ENCODE measurements around the gene KCNH1. TPM values are rescaled to one million over a fixed set of nuclear protein-coding genes. Genes with fewer than 3 reads are reported as not detected.
A peak's percentile ranks its signal among the peaks of the same experiment; 100 is the strongest.

Gene KCNH1
- total and polyA plus RNA-seq, 5 donors: 0.02 TPM; not detected in 4

DNA sequence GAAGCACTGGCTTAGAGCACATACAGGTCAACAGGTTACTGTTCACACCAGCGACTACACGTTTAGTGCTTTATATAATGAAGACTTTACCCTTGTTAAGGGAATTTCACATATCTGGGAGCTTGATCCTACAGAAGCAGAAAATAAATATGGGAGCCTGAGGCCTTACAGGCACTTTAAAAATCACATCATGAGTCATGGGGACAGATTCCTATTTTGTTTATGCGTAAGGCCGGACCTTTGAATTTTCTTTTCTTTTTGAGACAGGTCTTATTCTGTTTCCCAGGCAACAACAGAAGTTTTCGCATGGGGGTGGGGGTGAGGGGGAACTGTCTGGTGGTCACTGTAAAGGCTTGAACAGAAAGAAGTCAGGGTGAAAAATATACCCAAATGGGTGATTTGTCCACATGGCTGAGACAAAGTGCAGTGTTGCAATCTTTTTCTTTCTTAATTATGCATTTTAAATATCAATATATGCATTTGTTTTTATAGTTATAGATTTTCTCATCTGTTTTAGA lies 276.7 kb downstream of the KCNH1 start:
- Histone ChIP-seq H3K9me3 (ENCODE audit: control insufficient read depth, low read length) (no peaks in the 10 kb centered on the region), H3K27me3 (ENCODE audit: control insufficient read depth, insufficient read depth) (peaks cover 2% of the 10 kb centered on the region), H3K4me3 (ENCODE audit: low read length) (no peak overlapping the region), H3K27ac (ENCODE audit: low read length) (no peak overlapping the region), H3K4me1 (ENCODE audit: control insufficient read depth, insufficient read depth, low read length) (no peaks in the 10 kb centered on the region)
- intact Hi-C loops (cut with DNase I): no loop called here
- ATAC-seq: no peak
- WGBS: 73% methylated on average over 5 of the region's 5 CpGs
- DNase-seq: no peak

DNA sequence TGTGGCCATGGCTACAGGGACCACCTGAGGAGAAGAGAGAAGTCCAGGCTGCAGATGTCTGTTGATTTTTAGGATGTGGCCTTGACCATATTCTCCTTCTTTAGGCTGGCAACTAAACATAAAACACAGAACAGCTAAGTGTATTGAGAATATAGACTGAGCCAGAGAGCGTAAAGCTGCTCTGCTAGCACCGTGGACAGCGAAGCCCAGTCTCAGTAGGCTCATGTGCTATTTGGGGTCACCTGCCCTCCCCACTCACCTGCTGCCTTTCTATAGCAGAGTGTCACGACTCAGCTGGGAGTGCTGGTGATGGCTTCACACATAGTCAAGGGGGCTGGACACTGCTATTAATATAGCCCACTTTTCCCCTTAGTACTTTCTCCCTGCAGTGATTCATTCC lies 278.5 kb downstream of the KCNH1 start:
- H3K27me3 ChIP-seq (ENCODE audit: control insufficient read depth, insufficient read depth): peaks cover 2% of the 10 kb centered on the region
- DNase-seq (no peak), ATAC-seq (no peak)
- no peak overlapping the region for H3K4me3 ChIP-seq (ENCODE audit: low read length)
- intact Hi-C loops (cut with DNase I): no loop called here
- WGBS: 45% methylated on average over 4 of the region's 4 CpGs
- no peaks in the 10 kb centered on the region for H3K4me1 ChIP-seq (ENCODE audit: control insufficient read depth, insufficient read depth, low read length)
- no peak overlapping the region for H3K27ac ChIP-seq (ENCODE audit: low read length)
- no peaks in the 10 kb centered on the region for H3K9me3 ChIP-seq (ENCODE audit: control insufficient read depth, low read length)

DNA sequence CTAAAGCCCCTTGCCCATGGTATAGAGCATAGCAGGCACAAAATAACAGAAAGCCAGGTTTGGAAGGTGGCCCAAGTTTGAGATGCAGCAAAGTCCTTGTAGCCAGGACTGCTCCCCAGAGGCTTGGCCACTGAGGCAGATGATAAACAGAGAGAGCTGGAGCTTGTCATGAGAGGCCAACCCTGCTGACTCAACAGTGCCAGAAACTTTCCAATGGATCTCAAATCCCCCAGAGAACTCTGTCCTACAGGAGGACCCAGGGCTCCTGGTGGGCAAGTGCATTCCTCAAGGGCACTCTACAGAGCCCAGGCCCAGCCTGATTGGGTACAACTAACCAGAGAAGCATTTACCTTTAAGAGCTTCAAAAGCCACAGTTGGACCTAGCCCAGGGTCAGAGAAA lies 280.7 kb downstream of the KCNH1 start:
- no peak for DNase-seq
- no peaks in the 10 kb centered on the region for H3K9me3 ChIP-seq (ENCODE audit: control insufficient read depth, low read length)
- no peak overlapping the region for H3K27ac ChIP-seq (ENCODE audit: low read length)
- peaks cover 2% of the 10 kb centered on the region for H3K27me3 ChIP-seq (ENCODE audit: control insufficient read depth, insufficient read depth)
- intact Hi-C loops (cut with DNase I): no loop called here
- H3K4me3 ChIP-seq (ENCODE audit: low read length): no peak overlapping the region
- no peaks in the 10 kb centered on the region for H3K4me1 ChIP-seq (ENCODE audit: control insufficient read depth, insufficient read depth, low read length)
- no peak for ATAC-seq

DNA sequence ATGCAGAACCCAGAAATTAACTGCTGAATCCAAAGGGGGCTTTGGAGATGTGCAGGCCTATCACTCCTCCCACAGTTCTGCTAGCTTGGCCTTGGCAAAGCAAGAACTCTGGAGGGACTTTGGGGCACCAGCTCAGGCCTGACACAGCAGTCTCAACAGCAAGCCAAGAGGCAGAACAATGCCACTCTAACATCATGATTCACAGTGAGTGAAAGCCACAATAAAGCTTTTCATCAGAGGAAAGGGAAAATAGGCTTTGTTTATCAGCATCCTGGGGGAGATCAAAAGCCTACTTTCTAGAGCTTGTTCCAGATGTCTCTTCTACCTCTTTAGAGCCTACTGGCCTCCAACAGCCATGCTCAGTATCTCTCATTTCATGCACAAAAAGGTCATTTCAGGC lies 283.4 kb downstream of the KCNH1 start:
- H3K27ac ChIP-seq (ENCODE audit: low read length): no peak overlapping the region
- ATAC-seq (no peak), DNase-seq (no peak)
- H3K4me1 ChIP-seq (ENCODE audit: control insufficient read depth, insufficient read depth, low read length): no peaks in the 10 kb centered on the region
- H3K4me3 ChIP-seq (ENCODE audit: low read length): no peak overlapping the region
- intact Hi-C loops (cut with DNase I): no loop called here
- H3K27me3 ChIP-seq (ENCODE audit: control insufficient read depth, insufficient read depth): no peaks in the 10 kb centered on the region
- H3K9me3 ChIP-seq (ENCODE audit: control insufficient read depth, low read length): no peaks in the 10 kb centered on the region

DNA sequence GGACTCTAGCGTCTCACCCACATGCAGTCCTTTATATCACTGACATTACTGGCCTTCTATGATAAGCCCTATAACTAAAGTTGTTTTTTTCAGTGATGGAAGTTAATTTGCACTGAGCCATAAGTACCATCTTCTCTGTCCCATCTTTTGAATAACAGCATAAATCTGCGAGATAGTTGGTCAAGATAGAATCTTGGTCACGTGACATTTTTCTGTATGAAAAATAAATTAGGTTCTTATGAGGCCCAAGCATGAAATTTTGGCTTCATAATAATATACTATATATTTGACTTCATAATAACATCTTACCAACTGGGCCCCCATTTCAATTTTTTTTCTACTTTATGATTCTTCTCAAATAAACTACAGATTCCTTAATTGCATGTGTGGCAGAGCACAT lies 285.5 kb downstream of the KCNH1 start:
- Histone ChIP-seq H3K27me3 (ENCODE audit: control insufficient read depth, insufficient read depth) (no peaks in the 10 kb centered on the region), H3K4me1 (ENCODE audit: control insufficient read depth, insufficient read depth, low read length) (no peaks in the 10 kb centered on the region), H3K4me3 (ENCODE audit: low read length) (no peak overlapping the region), H3K9me3 (ENCODE audit: control insufficient read depth, low read length) (no peaks in the 10 kb centered on the region), H3K27ac (ENCODE audit: low read length) (no peak overlapping the region)
- 85% methylated on average over 3 of the region's 3 CpGs for WGBS
- no peak for DNase-seq
- intact Hi-C loops (cut with DNase I): no loop called here
- no peak for ATAC-seq

DNA sequence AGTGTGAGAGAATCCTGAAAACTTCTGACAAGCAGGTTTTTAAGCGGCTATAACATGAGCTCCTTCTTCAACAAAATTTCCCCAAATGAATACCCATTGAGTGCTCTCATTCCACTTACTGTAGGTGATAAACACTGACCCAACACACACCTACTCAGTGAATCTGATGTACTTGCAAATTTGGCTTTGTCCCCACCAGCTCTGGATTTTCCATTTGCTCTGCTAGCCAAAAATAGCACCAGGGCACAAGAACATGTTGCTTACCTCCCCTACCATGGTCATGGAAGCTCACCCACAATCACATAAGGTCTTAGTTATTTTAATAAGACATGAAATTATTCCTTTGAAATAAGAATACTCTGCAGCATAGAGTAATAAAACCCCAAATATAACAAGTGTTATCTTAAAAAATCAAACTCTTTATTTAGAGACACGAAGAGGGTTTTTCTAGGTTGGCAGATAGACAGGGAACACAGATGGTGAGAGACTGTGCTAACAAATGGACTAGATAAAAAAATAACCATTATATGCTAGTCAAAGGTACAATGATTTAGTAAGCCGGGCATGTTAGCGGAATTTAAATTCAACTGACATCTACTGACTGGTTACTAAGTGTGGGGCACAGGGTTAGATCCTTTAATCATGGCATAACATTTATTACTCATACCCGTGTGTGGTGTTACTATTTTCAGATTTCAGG lies 291.9 kb downstream of the KCNH1 start:
- ATAC-seq (peak in 1 of 2 donors; percentile 31), DNase-seq (no peak)
- Histone ChIP-seq H3K4me1 (ENCODE audit: control insufficient read depth, insufficient read depth, low read length) (no peaks in the 10 kb centered on the region), H3K27ac (ENCODE audit: low read length) (no peak overlapping the region), H3K27me3 (ENCODE audit: control insufficient read depth, insufficient read depth) (no peaks in the 10 kb centered on the region), H3K9me3 (ENCODE audit: control insufficient read depth, low read length) (no peaks in the 10 kb centered on the region), H3K4me3 (ENCODE audit: low read length) (no peak overlapping the region)
- 73% methylated on average over 5 of the region's 5 CpGs for WGBS
- intact Hi-C loops (cut with DNase I): no loop called here

DNA sequence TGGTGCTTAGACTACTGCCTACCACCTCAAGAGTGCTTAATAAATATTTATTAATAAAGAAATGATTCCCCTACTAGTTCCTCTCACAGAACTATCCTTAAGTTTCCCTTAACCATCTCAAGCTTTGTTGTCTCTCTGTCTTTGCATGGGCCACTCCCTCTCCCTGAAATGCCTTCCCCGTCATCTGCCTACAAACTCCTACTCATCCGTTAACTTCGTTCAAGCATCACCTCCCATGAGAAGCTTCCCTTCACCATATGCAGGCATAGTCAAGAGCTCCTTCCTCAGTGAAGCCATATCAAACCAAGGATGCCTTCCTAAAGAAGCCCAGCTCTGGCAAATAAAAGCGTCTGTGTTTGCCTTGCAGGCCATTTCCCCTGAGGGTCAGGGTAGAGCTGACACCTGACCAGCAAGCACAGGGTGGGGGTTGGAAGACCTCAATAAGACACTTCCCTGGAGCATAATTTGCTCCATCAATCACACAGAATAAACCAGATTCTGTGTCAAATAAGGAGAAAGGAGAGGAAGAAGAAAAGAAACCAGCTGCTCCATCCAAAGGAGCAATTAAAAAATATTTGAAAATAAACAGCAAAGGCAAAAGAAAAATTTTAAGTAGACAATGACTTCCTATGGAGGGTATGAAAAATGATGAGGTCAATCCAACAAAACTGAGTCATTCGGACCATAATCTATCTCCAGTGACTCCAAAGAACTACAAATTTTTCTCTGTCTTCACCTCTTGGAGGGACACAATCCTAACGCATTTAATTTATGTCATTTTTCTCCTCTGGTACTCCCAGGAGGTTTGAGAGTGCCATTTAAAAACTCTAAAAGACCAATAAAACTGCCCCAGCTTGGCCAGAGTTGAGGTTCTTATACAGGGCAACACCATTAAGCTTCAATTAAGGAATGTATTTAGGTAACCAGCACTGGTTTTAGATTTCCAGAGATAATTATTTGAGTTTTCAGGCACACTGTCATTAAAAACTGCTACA lies 303.6 kb downstream of the KCNH1 start:
- no peaks in the 10 kb centered on the region for H3K4me1 ChIP-seq (ENCODE audit: control insufficient read depth, insufficient read depth, low read length)
- 69% methylated on average over 6 of the region's 6 CpGs for WGBS
- H3K9me3 ChIP-seq (ENCODE audit: control insufficient read depth, low read length): no peaks in the 10 kb centered on the region
- DNase-seq (no peak), ATAC-seq (no peak)
- H3K27me3 ChIP-seq (ENCODE audit: control insufficient read depth, insufficient read depth): no peaks in the 10 kb centered on the region
- intact Hi-C loops (cut with DNase I): no loop called here
- no peak overlapping the region for H3K4me3 ChIP-seq (ENCODE audit: low read length)
- H3K27ac ChIP-seq (ENCODE audit: low read length): no peak overlapping the region

DNA sequence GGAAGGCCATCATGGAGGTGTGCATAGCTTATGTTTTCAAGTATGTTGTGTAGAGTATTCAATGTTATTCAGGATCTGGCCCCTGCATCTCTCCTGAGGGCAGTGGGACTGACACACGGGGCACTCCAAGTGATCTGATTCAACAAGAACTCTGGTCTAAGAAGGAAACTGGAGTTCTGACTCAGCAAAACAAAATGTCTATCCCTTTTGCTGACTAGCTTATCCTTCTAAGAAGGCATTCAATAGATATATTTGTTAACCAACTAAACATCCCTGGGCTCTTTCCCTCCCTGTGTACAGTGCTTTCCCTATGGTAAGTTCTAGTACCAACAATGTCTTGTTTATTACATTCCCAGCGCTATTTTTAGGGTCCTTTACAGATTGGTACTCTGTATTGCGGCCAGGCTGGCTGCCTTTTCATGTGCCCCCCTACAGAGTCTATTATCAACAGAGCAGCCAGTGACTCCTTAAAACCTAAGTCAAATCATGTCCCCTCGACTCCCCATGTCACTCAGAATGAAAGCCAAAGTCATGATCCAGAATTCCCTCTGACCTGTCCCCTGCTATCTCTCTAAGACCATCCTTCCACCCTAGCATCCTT lies 304.9 kb downstream of the KCNH1 start:
- intact Hi-C loops (cut with DNase I): no loop called here
- Histone ChIP-seq H3K27ac (ENCODE audit: low read length) (no peak overlapping the region), H3K9me3 (ENCODE audit: control insufficient read depth, low read length) (no peaks in the 10 kb centered on the region), H3K4me1 (ENCODE audit: control insufficient read depth, insufficient read depth, low read length) (no peaks in the 10 kb centered on the region), H3K27me3 (ENCODE audit: control insufficient read depth, insufficient read depth) (no peaks in the 10 kb centered on the region), H3K4me3 (ENCODE audit: low read length) (no peak overlapping the region)
- DNase-seq (no peak), ATAC-seq (no peak)
- WGBS: 67% methylated on average over 4 of the region's 4 CpGs

DNA sequence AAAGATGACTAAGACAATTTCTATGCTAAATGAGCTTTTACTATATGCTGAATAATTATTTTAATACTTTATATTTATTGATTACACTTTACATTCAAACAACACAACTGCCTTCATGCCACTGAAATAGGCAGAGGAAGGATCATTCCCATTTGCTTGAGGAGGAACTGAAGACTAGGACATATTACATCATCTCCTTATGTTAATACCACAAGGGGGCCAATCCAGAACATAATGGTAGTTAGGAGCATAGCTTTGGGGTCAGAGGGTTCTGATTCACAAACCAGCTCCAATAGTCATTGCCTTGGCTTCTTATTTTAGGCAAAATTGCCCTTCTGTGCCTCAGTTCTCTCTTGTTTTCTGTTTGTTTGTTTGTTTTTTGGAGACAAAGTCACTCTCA lies 306.5 kb downstream of the KCNH1 start:
- Histone ChIP-seq H3K4me3 (ENCODE audit: low read length) (no peak overlapping the region), H3K27me3 (ENCODE audit: control insufficient read depth, insufficient read depth) (no peaks in the 10 kb centered on the region), H3K4me1 (ENCODE audit: control insufficient read depth, insufficient read depth, low read length) (no peaks in the 10 kb centered on the region), H3K27ac (ENCODE audit: low read length) (no peak overlapping the region), H3K9me3 (ENCODE audit: control insufficient read depth, low read length) (no peaks in the 10 kb centered on the region)
- intact Hi-C loops (cut with DNase I): no loop called here
- no peak for ATAC-seq
- no peak for DNase-seq

DNA sequence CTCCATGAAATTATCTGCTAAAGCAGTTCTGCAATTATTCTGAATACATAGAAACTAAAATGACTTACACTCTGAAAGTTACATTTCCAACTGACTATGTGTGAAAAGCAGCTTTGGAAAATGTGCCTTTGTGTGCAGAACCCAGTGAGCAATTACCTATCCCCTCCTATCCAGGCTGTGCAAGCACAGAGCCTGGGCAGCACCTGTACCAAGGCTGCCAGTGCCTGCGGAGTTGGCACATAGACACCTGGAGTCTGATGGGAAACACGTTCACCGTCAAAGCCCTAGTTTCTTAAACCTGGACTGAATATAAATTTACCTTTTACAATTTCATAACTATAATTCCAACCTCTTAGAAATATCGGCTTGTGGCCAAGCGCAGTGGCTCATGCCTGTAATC lies 307.3 kb downstream of the KCNH1 start:
- intact Hi-C loops (cut with DNase I): no loop called here
- H3K27ac ChIP-seq (ENCODE audit: low read length): no peak overlapping the region
- H3K4me1 ChIP-seq (ENCODE audit: control insufficient read depth, insufficient read depth, low read length): no peaks in the 10 kb centered on the region
- 93% methylated on average over 5 of the region's 5 CpGs for WGBS
- no peak overlapping the region for H3K4me3 ChIP-seq (ENCODE audit: low read length)
- no peaks in the 10 kb centered on the region for H3K9me3 ChIP-seq (ENCODE audit: control insufficient read depth, low read length)
- DNase-seq (no peak), ATAC-seq (no peak)
- H3K27me3 ChIP-seq (ENCODE audit: control insufficient read depth, insufficient read depth): no peaks in the 10 kb centered on the region

DNA sequence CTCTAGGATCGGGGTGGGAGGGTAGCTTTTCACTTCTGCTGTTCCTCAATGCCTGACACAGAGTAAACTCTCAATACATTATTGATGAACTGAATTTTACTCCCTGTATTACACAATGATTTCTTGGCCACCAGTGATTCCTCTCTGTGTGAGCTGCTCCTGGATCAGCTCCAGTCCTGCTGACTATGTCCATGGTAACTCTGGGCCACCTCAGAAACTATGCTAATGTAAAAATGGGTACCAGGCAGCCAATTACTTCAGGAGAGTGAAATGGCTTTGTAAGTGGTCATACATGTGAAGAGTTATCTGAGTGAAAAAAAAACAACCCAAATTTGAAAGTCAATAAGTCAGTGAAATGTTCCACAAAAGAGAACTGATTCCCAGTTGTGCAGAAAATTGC lies 311.0 kb downstream of the KCNH1 start:
- Histone ChIP-seq H3K27ac (ENCODE audit: low read length) (no peak overlapping the region), H3K4me3 (ENCODE audit: low read length) (no peak overlapping the region), H3K27me3 (ENCODE audit: control insufficient read depth, insufficient read depth) (no peaks in the 10 kb centered on the region), H3K4me1 (ENCODE audit: control insufficient read depth, insufficient read depth, low read length) (no peaks in the 10 kb centered on the region), H3K9me3 (ENCODE audit: control insufficient read depth, low read length) (no peaks in the 10 kb centered on the region)
- DNase-seq (no peak), ATAC-seq (no peak)
- intact Hi-C loops (cut with DNase I): no loop called here
- 66% methylated on average over 1 of the region's 1 CpG for WGBS

All from right cardiac atrium (tissue), 5 donors.